Immature natural killer cell (primary cell): Measurements from ENCODE around the gene CD163L1. TPM values are rescaled to one million over a fixed set of nuclear protein-coding genes. Genes with fewer than 3 reads are reported as not detected.
"Not testable (repeated sequence)": the region's sequence is repeated elsewhere in the genome, so short reads cannot be mapped to it uniquely, and the experiment has no call there.

Experiments
- DNase-seq, 3 donors: peaks; one replicate each; pipeline ENCODE4 v3.0.0; 2022; ENCODE audit warnings: mixed read lengths in 1 of 3
- H3K27ac Mint-ChIP-seq, 6 donors: one replicate each; pipeline ENCODE4 v1.8.0; 2020; ENCODE audit warnings: mixed read lengths in 6 of 6, mild to moderate bottlenecking in 5 of 6, inconsistent platforms in 4 of 6, moderate library complexity in 3 of 6
- H3K27me3 Mint-ChIP-seq, 3 donors: one replicate each; pipeline ENCODE4 v1.8.0; 2020 to 2021; ENCODE audit warnings: low read depth in 3 of 3, mild to moderate bottlenecking in 3 of 3, mixed read lengths in 3 of 3, moderate library complexity in 3 of 3, inconsistent platforms in 1 of 3
- H3K36me3 Mint-ChIP-seq, 3 donors: one replicate each; pipeline ENCODE4 v1.8.0; 2020; ENCODE audit warnings: mixed read lengths in 3 of 3, inconsistent platforms in 2 of 3, mild to moderate bottlenecking in 2 of 3
- H3K4me1 Mint-ChIP-seq, 2 donors: one replicate each; pipeline ENCODE4 v1.8.0; 2020; ENCODE audit warnings: inconsistent platforms in 2 of 2, mild to moderate bottlenecking in 2 of 2, mixed read lengths in 2 of 2, moderate library complexity in 1 of 2
- H3K4me3 Mint-ChIP-seq, 5 donors: one replicate each; pipeline ENCODE4 v1.8.0; 2020; ENCODE audit warnings: mild to moderate bottlenecking in 5 of 5, mixed read lengths in 5 of 5, inconsistent platforms in 3 of 5, moderate library complexity in 3 of 5
- H3K9me3 Mint-ChIP-seq, 6 donors: one replicate each; pipeline ENCODE4 v1.8.0; 2020; ENCODE audit warnings: mild to moderate bottlenecking in 6 of 6, mixed read lengths in 6 of 6, inconsistent platforms in 4 of 6, moderate library complexity in 3 of 6
- polyA plus RNA-seq, 3 donors: library from polyadenylated mRNA; unstranded; fragments of 300-500 nt; fragmentation: Illumina TruSeq; gene quantifications; one replicate each; pipeline ENCODE4 v1.2.3, GENCODE V29; 2021

CD163L1 gene
- polyA plus RNA-seq, 3 donors from 2014 or later: not detected

DNA sequence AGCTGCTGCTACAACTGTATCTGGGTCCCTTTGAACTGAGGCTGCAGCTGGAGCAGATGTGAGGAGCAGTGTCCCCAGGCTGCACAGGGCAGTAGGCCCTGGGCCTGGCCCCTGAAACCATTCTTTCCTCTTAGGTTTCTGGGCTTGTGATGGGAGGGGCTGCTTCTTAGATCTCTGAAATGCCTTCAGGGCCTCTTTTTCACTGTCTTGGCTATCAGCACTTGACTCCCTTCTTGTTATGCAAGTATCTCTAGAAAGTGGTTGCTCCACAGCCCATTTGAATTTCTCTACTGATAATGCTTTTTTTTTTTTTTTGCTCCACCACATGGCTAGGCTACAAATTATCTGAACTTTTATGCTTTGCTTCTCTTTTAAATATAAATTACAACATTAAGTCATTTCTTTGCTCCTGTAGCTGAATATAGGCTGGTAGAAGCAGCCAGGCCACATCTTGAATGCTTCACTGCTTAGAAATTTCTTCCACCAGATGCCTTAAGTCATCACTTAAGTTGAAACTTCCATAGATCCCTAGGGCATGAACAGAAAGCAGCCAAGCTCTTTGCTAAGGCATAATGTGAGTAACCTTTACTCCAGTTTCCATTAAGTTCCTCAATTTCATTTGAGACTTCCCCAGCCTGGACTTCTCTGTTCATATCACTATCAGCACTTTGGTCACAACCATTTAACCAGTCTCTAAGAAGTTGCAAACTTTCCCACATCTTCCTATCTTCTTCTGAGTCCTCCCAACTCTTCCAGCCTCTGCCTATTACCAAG is 98.9 kb downstream of the CD163L1 start:
- Mint-ChIP-seq H3K4me3 (no peak overlapping the region), H3K27me3 (peaks cover 0 to 6% (median 0%) of the 10 kb centered on the region in 3 donors), H3K27ac (no peak overlapping the region), H3K4me1 (peaks cover 13 to 20% of the 10 kb centered on the region in 2 donors), H3K36me3 (peaks cover 0 to 8% (median 7%) of the 10 kb centered on the region in 3 donors), H3K9me3 (peaks cover 0 to 11% (median 6%) of the 10 kb centered on the region in 6 donors)
- no peak for DNase-seq

DNA sequence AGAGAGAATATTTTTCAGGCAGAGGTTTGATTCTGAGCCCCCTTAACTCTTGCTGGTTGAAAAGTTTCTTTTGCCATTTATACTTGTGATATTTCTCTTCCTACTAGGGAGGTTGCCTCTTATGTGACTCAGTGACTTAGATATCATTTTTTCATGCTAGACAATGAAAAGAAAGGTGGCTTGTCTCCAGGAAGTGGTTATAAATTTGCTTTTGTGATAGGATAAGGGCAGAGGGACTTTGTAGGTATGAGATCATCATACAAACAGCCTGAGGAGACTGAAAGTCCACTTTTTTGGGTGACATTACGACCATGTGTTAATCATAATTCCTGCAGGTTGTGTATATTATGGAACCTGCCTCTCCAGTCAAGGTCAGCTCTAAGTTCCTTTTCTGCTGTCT is 104.3 kb downstream of the CD163L1 start:
- no peak for DNase-seq

DNA sequence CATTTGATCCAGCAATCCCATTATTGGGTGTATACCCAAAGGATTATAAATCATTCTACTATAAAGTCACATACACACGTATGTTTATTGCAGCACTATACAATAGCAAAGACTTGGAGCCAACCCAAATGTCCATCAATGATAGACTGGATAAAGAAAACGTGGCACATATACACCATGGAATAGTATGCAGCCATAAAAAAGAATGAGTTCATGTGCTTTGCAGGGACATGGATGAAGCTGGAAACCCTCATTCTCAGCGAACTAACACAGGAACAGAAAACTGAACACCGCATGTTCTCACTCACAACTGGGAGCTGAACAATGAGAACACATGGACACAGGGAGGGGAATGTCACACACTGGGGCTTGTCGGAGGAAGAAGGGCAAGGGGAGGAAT is 106.2 kb downstream of the CD163L1 start:
- H3K4me1 Mint-ChIP-seq, H3K9me3 Mint-ChIP-seq, H3K36me3 Mint-ChIP-seq: not testable (repeated sequence)

More for the DNA sequence above, 104.3 kb downstream of the CD163L1 start:
- no peaks in the 10 kb centered on the region for H3K4me1 Mint-ChIP-seq
- peaks cover 0 to 4% (median 2%) of the 10 kb centered on the region in 6 donors for H3K9me3 Mint-ChIP-seq
- H3K27ac Mint-ChIP-seq: peak overlapping the region in 1 of 6 donors; percentile 9
- no peak overlapping the region for H3K4me3 Mint-ChIP-seq
- H3K36me3 Mint-ChIP-seq: peaks cover 0 to 5% (median under 1%) of the 10 kb centered on the region in 3 donors
- H3K27me3 Mint-ChIP-seq: peaks cover 0 to 3% (median 0%) of the 10 kb centered on the region in 3 donors

DNA sequence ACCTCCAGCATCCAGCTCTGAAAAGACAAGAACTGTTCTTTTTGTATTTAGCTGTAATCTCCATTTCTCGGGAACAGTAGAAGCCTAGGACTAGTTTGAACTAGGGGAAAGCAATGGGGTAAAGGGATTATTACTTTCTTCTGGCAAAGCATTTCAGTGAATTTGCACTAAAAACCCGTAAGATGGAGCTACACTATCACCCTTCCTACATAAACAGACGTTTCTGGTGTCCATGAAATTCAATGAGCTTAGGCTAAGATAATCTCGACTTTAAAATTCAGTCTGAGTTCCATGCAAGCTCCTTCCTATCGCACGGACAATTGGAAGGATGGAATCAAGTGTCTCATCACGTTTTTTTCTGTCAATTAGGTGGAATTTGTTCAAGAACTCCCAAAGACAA is 116.0 kb downstream of the CD163L1 start:
- Mint-ChIP-seq H3K36me3 (no peaks in the 10 kb centered on the region), H3K4me1 (no peaks in the 10 kb centered on the region), H3K27ac (no peak overlapping the region), H3K4me3 (no peak overlapping the region), H3K27me3 (peaks cover 0 to 6% (median 2%) of the 10 kb centered on the region in 3 donors), H3K9me3 (peaks cover 0 to 6% (median 0%) of the 10 kb centered on the region in 6 donors)
- no peak for DNase-seq

More for the DNA sequence above, 106.2 kb downstream of the CD163L1 start:
- not testable (repeated sequence) for DNase-seq, H3K27me3 Mint-ChIP-seq, H3K4me3 Mint-ChIP-seq, H3K27ac Mint-ChIP-seq

DNA sequence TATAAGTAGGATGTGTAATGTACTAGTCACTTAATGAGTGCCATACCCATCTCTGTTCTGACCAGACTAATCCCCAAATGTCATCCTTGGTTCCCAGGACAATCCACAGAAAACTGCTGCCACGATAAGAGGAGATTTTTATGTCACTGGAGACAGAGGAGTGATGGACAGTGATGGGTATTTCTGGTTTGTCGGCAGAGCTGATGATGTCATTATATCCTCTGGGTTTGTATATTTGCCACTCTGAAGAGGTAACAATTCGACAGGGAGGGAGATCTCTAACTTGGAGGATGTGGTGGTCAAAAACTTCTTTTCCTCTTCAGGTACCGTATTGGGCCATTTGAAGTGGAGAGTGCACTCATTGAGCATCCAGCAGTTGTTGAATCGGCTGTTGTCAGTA is 119.8 kb downstream of the CD163L1 start:
- H3K9me3 Mint-ChIP-seq: no peaks in the 10 kb centered on the region
- no peaks in the 10 kb centered on the region for H3K36me3 Mint-ChIP-seq
- peaks cover 0 to 6% (median 0%) of the 10 kb centered on the region in 3 donors for H3K27me3 Mint-ChIP-seq
- H3K4me1 Mint-ChIP-seq: no peaks in the 10 kb centered on the region
- DNase-seq: no peak
- no peak overlapping the region for H3K27ac Mint-ChIP-seq
- H3K4me3 Mint-ChIP-seq: no peak overlapping the region

DNA sequence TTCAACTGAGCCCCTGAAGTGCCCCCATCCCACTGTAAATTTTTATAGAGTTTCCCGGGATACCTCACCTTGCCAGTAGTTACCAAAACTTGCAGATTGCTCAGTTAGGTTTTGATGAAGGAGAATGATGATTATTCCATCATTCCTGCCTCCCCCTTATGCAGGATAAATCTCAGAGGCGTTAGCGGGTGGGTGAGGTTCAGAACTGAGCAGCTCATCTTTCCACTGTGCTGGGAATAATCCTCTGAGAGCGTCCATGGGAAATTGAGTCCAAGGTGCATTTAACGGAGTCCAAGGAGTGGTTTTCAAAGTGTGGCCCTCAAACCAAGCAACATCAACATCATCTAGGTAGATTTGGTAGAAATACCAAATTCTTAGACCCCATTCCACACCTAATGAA is 121.4 kb downstream of the CD163L1 start:
- Mint-ChIP-seq H3K9me3 (no peaks in the 10 kb centered on the region), H3K36me3 (no peaks in the 10 kb centered on the region), H3K4me1 (no peaks in the 10 kb centered on the region), H3K27me3 (peaks cover 0 to 5% (median 0%) of the 10 kb centered on the region in 3 donors), H3K4me3 (no peak overlapping the region), H3K27ac (no peak overlapping the region)
- no peak for DNase-seq

DNA sequence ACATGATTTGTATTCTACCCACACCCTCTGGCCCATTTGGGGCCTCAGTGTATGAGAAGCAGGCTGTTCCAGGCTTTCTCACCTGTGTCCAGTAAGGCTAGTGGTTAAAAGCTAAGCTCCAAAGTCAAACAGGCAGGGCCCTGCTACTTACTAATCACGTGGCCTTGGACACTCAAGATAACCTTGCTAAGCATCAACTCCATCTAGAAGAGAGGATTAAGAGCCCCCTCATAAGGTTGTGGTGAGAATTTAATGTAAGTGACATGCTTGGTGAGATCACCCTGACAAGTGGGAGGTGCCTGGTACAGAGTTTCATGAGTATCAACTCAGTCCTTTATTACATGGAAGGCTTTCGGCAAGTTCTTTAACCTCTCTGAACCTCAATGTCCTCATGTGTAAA is 122.3 kb downstream of the CD163L1 start:
- Mint-ChIP-seq H3K27ac (no peak overlapping the region), H3K9me3 (no peaks in the 10 kb centered on the region), H3K4me3 (no peak overlapping the region), H3K4me1 (no peaks in the 10 kb centered on the region), H3K36me3 (no peaks in the 10 kb centered on the region), H3K27me3 (peaks cover 0 to under 1% (median 0%) of the 10 kb centered on the region in 3 donors)
- DNase-seq: no peak

DNA sequence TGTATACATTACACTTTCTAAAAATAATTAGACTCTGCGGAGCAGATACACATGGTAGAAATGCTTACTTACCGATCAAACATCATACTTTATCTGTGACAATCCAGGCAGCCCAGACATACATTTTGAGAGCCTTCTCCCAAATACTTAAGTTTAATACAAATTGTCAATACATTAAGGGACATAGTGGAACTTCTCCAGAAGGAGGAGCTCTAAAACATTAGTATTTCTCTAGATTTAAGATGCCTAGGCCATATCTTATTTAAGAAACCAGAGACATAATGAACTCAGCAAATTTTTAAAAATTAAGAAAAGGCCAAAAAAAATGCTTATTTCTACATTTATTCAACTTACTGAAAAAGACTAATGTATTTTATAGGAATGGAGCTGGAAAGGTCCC is 124.0 kb downstream of the CD163L1 start:
- Mint-ChIP-seq H3K4me3 (no peak overlapping the region), H3K27ac (no peak overlapping the region), H3K27me3 (no peaks in the 10 kb centered on the region), H3K9me3 (no peaks in the 10 kb centered on the region), H3K36me3 (no peaks in the 10 kb centered on the region), H3K4me1 (no peaks in the 10 kb centered on the region)
- no peak for DNase-seq

DNA sequence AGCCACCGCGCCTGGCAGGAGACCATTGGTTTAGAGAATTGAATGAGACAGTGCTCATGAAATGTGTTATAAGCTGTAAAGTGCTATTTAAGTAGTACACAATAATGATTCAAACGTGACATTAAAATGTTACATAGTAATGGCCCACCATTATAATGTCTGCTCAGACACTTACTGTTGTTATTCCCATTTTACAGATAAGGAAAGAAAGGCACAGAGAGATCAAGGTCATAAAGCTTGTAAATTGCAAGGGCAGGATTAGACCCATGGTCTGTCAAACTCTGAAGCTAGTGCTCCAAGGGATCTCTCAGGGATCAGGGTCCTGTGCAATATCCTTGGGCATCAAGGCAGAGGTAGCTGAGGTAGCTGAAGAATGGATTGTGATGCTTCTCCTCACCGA is 133.9 kb downstream of the CD163L1 start:
- H3K36me3 Mint-ChIP-seq: no peaks in the 10 kb centered on the region
- no peak overlapping the region for H3K4me3 Mint-ChIP-seq

More for the DNA sequence above, 133.9 kb downstream of the CD163L1 start:
- Mint-ChIP-seq H3K4me1 (no peaks in the 10 kb centered on the region), H3K27me3 (peaks cover 1 to 7% (median 4%) of the 10 kb centered on the region in 3 donors), H3K27ac (no peak overlapping the region), H3K9me3 (no peaks in the 10 kb centered on the region)
- DNase-seq: no peak

Other genes with a start within 250 kb of the CD163L1 start
- gene ACSM4, start 140.1 kb downstream of the CD163L1 start, polyA plus RNA-seq: not detected
- gene CD163, start 59.6 kb upstream of the CD163L1 start, polyA plus RNA-seq: 1 to 10 TPM in 2 of 3 donors, not detected in 1; 2.4 to 6.0 TPM
- gene APOBEC1, start 221.8 kb upstream of the CD163L1 start, polyA plus RNA-seq: not detected